Nephron (organoid): ENCODE data around the gene EEF1AKMT2.

Source experiments
- H3K27ac Mint-ChIP-seq, 3 experiments: 2 replicates each; pipeline ENCODE4 v1.8.0; 2020; ENCODE audit warnings: mixed read lengths in 3 of 3, mild to moderate bottlenecking in 2 of 3, moderate library complexity in 1 of 3
- H3K27me3 Mint-ChIP-seq: 2 replicates; pipeline ENCODE4 v1.8.0; 2021; ENCODE audit warnings: low read depth, mild to moderate bottlenecking, moderate library complexity, mixed read lengths
- H3K36me3 Mint-ChIP-seq: 2 replicates; pipeline ENCODE4 v1.8.0; 2020; ENCODE audit warnings: low read depth, mixed read lengths
- H3K4me1 Mint-ChIP-seq: 2 replicates; pipeline ENCODE4 v1.8.0; 2020; ENCODE audit warnings: mixed read lengths
- H3K4me3 Mint-ChIP-seq, 3 experiments: 2 replicates each; pipeline ENCODE4 v1.8.0; 2020; ENCODE audit warnings: mild to moderate bottlenecking in 3 of 3, mixed read lengths in 3 of 3, moderate library complexity in 2 of 3
- H3K9me3 Mint-ChIP-seq: 2 replicates; pipeline ENCODE4 v1.8.0; 2020; ENCODE audit warnings: mixed read lengths
- TF ChIP-seq, protein P1 (sequence below), 3 experiments: fragments of 200-600 bp; sonication (generic); IDR thresholded peaks; one replicate each; pipeline ENCODE4 v1.5.0; 2021; ENCODE audit warnings: antibody characterized with exemption in 3 of 3; ENCODE audit not compliant: unreplicated experiment in 3 of 3

The EEF1AKMT2 gene

DNA sequence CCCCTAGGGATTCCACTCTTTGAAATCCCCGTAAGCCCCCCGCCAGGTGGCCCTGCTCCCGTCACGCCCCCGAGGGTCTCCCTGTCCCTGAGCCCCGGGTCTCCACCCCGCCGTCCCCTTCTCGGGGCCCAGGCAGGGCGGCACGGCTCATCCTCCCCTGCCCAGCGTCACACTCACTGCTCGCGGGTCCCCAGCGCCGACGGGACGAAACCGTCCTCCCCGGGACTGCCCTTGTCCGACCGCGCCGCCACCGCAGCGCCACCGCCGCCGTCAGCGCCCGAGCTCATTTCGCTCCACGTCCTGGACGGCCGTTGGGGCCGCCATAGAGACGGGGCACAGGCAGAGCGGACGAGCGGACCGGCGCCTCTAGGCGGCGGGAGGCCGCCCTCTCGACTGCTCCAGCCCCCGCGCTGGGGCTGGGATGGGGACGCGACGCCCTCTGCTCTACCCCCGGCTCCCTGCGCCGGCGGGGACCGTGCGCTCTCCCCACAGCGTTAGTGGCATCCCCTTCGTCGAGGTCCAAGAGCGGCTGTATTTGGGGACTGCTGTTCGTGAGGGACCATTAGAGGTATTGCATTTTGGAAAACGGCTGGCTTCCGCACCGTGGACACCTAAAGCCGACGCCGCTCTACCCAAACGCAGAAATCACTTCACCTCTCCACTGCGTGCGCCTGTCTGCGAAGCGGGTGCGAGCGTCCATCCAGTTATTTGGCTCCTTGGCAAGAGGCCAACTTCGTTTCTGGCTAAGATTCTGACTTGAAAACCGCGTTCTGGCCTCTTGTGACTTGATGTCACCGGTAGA, at the start of gene EEF1AKMT2:
Gene EEF1AKMT2 (minus strand): TSS at position 341 of the 802 bp plus-strand sequence. CDS start 54 bp downstream, at position 287.
- Mint-ChIP-seq H3K4me3 (peak within 1 kb of the TSS; percentile 91 to 99 (median 92)), H3K27ac (peak within 1 kb of the TSS; percentile 66 to 96 (median 88)), H3K36me3 (peaks cover 15% of the 10 kb centered on the region), H3K27me3 (no peaks in the 10 kb centered on the region), H3K4me1 (peaks cover 5% of the 10 kb centered on the region), H3K9me3 (no peaks in the 10 kb centered on the region)
- TF ChIP-seq, protein P1, sequence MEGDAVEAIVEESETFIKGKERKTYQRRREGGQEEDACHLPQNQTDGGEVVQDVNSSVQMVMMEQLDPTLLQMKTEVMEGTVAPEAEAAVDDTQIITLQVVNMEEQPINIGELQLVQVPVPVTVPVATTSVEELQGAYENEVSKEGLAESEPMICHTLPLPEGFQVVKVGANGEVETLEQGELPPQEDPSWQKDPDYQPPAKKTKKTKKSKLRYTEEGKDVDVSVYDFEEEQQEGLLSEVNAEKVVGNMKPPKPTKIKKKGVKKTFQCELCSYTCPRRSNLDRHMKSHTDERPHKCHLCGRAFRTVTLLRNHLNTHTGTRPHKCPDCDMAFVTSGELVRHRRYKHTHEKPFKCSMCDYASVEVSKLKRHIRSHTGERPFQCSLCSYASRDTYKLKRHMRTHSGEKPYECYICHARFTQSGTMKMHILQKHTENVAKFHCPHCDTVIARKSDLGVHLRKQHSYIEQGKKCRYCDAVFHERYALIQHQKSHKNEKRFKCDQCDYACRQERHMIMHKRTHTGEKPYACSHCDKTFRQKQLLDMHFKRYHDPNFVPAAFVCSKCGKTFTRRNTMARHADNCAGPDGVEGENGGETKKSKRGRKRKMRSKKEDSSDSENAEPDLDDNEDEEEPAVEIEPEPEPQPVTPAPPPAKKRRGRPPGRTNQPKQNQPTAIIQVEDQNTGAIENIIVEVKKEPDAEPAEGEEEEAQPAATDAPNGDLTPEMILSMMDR (IDR thresholded peaks at IDR 0.05; ENCODE audit: unreplicated experiment in 3 of 3), result peak; percentile 21 to 35 (median 32)

DNA sequence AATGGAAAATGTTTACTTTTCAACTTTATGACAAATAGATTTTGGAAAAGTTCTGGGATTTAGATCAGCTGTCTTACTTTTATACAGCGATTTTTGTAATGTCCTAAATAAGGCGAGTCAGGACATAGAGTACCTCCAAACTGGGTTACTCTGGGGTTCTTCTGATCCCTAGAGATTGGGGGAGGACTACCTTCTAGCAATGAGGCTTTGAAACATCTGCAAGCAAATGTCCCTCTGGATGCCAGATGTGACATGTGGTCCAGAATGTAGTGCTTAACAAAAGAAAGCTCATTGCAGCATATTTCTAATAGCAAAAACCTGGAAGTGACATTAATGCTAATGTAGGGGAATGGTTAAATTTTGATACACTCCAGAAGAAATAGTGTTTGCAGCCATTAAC, 46.0 kb upstream of the EEF1AKMT2 start:
- H3K9me3 Mint-ChIP-seq, result no peaks in the 10 kb centered on the region
- H3K27me3 Mint-ChIP-seq, result no peaks in the 10 kb centered on the region
- no peak overlapping the region for H3K27ac Mint-ChIP-seq
- H3K4me3 Mint-ChIP-seq, result no peak overlapping the region
- peaks cover 31% of the 10 kb centered on the region for H3K36me3 Mint-ChIP-seq
- TF ChIP-seq, protein P1 (IDR thresholded peaks at IDR 0.05; ENCODE audit: unreplicated experiment in 3 of 3), result no peak
- no peaks in the 10 kb centered on the region for H3K4me1 Mint-ChIP-seq

DNA sequence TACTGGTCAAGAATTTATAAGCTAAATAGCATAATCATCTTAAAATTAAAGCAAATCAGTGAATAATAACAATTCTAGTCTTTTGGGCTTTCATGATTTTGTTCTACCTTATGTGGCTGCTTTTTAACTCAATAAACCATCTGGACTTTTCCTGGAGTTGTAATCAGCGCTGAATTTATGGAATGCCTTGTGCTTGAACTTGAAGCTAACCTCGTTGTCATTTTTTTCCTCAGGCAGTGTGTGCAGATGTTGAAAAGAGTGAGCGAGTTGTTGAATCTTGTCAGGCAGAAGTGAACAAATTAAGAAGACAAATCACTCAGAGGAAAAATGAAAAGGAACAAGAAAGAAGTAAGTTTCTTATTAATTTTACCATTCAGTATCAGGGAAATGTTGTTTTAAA, 39.4 kb upstream of the EEF1AKMT2 start:
- Mint-ChIP-seq H3K27me3 (no peaks in the 10 kb centered on the region), H3K36me3 (peaks cover 54% of the 10 kb centered on the region), H3K4me1 (no peaks in the 10 kb centered on the region), H3K4me3 (no peak overlapping the region), H3K27ac (no peak overlapping the region), H3K9me3 (no peaks in the 10 kb centered on the region)
- TF ChIP-seq, protein P1 (IDR thresholded peaks at IDR 0.05; ENCODE audit: unreplicated experiment in 3 of 3), result no peak

DNA sequence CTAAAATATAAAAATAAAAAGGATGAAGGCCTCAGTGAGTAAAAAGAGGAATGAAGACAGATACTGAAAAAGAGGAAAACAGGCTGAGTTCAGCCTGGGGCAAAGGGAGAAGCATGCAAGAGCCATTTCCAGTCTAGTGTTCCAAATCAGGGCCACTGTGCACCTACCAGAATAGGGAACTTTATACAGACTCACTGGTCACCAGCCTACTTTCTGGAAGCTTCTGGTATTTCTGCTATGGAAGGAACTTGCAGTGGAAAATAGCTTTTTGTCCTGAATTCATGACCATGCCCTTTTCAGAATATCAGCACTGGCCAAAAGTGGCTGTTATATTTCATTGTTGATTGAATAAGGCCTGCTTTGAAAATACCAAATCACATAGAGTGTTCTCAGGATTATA, 38.8 kb upstream of the EEF1AKMT2 start:
- no peaks in the 10 kb centered on the region for H3K4me1 Mint-ChIP-seq
- H3K27me3 Mint-ChIP-seq, result no peaks in the 10 kb centered on the region
- peaks cover 48% of the 10 kb centered on the region for H3K36me3 Mint-ChIP-seq
- no peaks in the 10 kb centered on the region for H3K9me3 Mint-ChIP-seq
- no peak overlapping the region for H3K27ac Mint-ChIP-seq
- TF ChIP-seq, protein P1 (IDR thresholded peaks at IDR 0.05; ENCODE audit: unreplicated experiment in 3 of 3), result no peak
- no peak overlapping the region for H3K4me3 Mint-ChIP-seq

DNA sequence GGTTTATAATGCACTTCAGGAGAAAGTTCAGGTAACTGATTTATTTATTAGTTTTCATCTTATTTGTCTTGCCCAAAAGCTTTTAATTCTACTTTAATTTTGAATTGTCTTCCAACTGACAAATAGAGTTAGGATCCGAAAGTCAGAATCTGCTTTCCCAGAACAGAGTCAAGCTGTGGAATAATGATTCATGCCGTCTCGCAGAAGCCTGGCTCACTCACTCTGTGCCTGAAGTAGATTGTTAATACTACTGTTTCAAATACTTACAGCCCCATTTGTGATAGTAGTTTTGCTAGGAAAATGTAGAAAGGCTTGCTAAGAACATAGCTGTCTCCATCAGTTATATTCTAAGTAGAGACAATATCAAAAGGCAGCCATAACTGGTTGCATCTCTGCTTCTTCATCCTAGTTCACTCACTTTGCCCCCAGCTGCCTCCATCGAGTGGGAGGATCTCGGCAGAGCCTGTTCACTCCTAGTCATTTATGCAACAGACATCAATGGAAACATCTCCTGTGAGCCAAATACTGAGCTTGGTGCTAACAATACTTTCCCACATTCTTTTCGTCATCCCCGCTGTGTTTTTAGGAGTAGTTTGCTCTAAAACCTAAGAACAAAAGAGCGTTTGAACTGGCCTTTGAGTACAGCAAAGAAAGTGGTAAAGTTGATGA, 37.9 kb upstream of the EEF1AKMT2 start:
- Mint-ChIP-seq H3K9me3 (no peaks in the 10 kb centered on the region), H3K27me3 (no peaks in the 10 kb centered on the region), H3K4me1 (no peaks in the 10 kb centered on the region), H3K36me3 (peaks cover 39% of the 10 kb centered on the region), H3K27ac (no peak overlapping the region), H3K4me3 (no peak overlapping the region)
- TF ChIP-seq, protein P1 (IDR thresholded peaks at IDR 0.05; ENCODE audit: unreplicated experiment in 3 of 3), result no peak
